Esophagus squamous epithelium (tissue), 4 donors: Measurements from ENCODE around the gene RGL4.

Experiments used
- POLR2A ChIP-seq, 4 donors: fragments of 450-650 bp; IDR thresholded peaks; one replicate each; pipeline ENCODE4 v1.6.1; 2017; ENCODE audit warnings: antibody characterized with exemption in 4 of 4, mild to moderate bottlenecking in 4 of 4, moderate library complexity in 3 of 4
- TF ChIP-seq, protein P1 (sequence below), 6 experiments: fragments of 450-650 bp in 4 of 6; fragments of 200-600 bp in 2 of 6; sonication (generic) in 2 of 6; IDR thresholded peaks; one replicate each; pipeline ENCODE4 v1.5.1; 2016 to 2019; ENCODE audit warnings: antibody characterized with exemption in 6 of 6, mild to moderate bottlenecking in 4 of 6, moderate library complexity in 4 of 6

- TF ChIP-seq, protein P1, sequence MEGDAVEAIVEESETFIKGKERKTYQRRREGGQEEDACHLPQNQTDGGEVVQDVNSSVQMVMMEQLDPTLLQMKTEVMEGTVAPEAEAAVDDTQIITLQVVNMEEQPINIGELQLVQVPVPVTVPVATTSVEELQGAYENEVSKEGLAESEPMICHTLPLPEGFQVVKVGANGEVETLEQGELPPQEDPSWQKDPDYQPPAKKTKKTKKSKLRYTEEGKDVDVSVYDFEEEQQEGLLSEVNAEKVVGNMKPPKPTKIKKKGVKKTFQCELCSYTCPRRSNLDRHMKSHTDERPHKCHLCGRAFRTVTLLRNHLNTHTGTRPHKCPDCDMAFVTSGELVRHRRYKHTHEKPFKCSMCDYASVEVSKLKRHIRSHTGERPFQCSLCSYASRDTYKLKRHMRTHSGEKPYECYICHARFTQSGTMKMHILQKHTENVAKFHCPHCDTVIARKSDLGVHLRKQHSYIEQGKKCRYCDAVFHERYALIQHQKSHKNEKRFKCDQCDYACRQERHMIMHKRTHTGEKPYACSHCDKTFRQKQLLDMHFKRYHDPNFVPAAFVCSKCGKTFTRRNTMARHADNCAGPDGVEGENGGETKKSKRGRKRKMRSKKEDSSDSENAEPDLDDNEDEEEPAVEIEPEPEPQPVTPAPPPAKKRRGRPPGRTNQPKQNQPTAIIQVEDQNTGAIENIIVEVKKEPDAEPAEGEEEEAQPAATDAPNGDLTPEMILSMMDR (IDR thresholded peaks at IDR 0.05) = no peak
- TF ChIP-seq POLR2A (IDR thresholded peaks at IDR 0.05) = no peak
These were observed 6.2 kb upstream of the RGL4 start for GRCh38 chr22:23684561-23685031.
